ENCODE data around the gene NOL4L.

NOL4L gene

DNA sequence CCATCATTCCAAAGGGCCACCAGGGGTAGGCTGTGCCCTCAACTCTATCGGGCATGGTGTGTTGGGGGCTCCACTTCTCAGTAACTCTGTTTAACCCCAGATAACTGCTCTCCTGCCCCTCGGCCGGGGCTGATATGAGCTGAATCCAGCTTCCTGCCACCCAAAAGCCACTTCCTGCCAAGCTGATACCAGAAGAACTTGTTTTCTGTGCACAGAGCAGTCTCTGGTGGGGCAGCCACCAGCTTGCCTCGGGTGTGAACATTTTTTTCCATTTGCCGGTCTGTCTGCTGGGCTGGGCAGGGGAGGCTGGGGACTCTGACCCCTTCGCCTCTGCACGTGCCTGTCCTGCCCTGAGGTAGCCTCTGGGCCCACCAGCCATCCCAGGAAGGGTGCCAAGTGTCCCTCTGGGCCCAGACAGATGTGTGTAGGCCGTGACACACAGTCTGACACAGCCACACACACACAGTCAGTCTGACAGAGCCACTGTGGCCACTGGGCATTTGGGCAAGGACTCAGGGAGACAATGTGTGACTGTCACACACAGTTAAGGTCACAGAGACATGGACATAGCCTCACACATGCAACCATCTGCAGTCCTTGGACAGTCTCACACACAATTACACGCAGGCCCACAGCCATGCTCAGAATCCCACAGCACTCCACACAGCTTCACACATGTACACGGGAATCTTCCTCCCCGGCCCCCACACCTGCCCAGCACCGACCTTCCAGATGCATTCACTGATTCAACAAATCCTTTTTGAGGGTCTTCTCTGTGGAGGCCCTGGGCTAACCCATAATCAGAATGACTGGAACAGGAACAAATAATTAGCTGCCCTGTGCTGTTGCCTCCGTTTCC lies 45.1 kb downstream of the NOL4L start:
- no peak for DNase-seq (ENCODE audit: low read depth)

DNA sequence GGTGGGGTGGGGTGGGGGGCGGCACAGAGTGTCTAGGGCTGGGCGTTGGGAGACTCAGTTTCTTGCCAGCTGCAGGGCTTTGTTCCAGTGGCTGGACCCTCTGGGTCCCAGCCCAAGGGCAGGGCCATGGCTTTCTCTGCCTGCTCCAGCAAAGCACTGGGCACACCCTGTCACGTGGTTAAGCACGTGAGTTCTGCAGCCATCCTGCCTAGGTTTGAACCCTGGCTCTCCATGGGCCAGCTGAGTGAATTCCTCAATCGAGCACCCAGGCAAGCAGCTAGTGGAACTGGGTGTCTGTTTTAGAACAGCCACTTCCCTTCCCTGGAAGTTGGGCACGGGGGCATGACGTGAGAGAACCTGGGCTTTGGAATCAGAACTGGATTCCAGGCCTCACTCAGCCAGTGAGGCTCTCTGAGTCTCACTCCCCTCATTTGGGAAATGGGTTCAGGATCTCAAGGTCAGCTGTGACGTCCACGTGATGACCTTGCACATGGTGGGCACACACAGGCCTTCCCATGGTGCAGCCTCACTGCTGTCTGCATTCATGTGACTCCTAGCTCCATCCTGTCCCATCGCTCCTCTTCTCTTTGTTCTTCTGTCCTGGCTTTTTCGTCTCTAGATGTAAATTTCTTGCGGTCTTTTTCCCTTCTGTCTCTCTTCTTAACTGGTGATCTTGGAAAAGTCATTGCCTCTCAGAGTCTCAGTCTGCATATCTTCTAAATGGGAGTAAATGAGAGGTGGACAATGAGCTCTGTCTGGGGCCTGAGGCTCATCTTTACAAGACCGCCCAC lies 45.9 kb downstream of the NOL4L start:
- no peak for DNase-seq (ENCODE audit: low read depth)

DNA sequence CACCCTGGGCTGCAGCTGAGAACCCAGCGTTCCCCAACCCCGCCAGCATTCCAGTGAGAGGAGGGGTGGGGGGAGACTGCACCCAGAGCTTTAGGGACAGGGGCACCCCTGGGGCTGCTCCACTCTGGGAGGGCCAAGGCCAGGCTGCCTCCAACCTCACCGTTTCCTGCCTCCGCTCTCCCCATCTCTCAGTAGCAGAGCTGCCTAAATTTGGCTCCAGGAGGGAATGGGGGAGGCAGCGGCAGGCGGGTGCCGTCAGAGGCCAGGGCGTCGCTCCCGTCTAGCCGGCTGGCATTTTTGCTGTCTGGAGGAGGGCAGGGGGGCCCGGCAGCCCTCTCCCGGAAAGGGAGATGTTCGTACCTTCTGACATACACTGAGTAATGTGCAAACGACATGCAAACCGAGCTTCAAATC lies 46.6 kb downstream of the NOL4L start:
- no peak for DNase-seq (ENCODE audit: low read depth)

DNA sequence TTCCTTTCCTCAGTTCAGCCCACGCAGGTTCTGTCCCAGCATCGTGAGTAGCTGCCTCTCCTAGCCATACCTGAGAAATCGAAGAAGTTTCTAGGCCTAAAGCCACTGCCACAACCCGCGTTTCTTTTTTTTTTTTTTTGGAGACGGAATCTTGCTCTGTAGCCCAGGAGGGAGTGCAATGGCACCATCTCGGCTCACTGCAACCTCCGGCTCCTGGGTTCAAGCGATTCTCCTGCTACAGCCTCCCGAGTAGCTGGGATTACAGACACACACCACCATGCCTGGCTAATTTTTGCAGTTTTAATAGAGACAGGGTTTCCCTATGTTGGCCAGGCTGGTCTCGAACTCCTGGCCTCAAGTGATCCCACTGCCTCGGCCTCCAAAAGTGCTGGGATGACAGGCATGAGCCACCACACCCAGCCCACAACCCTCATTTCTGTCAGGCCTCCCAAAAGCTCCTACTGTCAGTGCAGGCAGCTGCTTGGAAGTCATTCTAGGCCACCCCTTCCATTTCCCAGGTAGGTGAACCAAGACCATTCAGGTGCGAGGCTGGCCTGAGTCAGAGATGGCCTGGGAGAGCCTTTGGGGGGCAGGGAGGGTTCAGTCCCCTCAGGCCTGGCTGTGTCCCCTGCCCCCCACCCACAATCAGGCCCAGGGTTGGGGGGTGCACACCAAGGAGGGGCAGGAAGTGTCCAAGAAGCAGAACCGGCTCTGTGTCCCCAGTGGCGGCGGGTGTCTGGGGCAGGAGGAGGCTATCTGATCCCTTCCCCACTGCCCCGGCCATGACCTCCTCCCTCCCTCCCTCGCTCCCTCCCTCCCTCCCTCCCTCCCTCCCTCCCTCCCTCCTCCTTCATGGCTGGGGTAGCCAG lies 47.2 kb downstream of the NOL4L start:
- DNase-seq (ENCODE audit: low read depth), result no peak

DNA sequence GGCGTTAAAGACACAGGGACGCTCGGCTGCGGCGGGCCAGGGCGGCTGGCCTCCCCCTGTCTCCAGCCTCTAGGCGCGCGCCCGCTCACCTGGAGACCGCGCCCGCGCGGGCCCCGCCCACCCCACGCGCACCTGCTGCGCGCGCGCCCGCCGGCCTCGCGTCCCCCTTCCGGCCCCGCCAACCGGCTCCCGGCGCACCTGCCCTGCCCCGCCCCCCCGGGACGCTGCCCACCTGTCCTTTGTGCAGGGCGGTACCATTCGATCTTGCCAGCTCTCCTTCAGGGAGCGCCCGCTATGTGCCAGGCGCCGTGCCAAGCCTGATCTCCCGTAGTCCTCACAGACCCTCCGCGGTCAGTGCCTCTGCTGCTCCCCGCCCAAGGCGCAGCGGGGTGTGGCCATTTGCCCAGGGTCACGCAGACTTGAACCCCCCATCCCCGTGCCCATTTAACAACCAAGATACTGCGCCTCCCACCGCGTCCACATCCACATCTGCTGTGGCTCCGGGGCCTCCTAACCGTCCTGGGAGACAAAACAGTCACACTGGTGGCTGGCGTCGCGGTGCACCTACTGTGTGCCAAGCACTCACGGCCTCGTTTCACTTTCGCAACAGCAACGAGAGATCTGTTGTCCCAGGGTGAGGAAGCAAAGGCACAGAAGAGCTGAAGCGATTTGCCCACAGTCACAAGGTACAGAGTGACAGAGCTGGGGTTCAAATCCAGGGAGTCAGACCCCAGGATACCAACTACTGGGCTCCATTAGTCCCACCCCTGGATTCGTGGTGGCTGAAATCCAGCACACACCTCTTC lies 48.1 kb downstream of the NOL4L start:
- DNase-seq (ENCODE audit: low read depth), result no peak

DNA sequence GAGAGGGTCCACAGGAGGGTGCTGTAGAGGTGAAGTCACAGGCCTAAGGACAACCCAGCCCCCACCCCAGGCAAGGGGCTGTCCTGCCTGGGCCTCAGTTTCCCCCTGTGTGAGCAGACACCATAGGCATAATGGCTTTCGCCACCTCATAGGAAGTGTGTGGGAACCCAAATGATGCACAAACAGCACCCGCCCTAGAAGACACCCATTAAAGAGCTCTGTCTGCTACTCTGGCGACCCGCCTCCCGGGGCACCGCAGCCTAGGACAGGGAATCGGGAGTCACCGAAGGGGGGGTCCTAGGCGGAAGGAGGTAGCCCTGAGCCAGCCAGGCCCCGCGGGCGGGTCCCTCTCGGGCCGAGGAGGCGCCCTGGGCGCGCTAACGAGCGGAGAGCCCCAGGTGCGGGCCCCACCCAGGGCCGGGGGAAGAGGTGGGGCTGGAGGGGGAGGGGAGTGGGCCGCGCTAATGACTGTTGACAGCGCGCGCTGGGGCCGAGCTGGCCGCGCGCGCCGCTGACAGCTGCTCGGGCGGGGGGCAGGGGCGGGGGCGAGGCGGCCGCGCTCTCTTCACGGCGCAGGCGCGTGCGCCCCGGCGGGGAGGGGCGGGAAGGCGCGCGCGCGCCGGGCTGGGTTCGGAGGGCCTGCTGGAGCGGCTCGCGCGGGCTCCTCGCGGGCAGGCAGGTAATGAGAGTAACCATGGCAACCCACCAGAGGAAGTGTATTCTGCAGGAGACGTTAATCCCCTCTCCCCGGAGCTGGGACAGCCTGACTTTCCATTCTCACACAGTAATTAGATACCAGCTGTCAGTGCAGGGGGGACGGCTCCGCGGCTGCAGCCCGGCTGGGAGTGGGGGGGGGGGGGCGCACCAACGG lies 48.9 kb downstream of the NOL4L start:
- no peak for DNase-seq (ENCODE audit: low read depth)

DNA sequence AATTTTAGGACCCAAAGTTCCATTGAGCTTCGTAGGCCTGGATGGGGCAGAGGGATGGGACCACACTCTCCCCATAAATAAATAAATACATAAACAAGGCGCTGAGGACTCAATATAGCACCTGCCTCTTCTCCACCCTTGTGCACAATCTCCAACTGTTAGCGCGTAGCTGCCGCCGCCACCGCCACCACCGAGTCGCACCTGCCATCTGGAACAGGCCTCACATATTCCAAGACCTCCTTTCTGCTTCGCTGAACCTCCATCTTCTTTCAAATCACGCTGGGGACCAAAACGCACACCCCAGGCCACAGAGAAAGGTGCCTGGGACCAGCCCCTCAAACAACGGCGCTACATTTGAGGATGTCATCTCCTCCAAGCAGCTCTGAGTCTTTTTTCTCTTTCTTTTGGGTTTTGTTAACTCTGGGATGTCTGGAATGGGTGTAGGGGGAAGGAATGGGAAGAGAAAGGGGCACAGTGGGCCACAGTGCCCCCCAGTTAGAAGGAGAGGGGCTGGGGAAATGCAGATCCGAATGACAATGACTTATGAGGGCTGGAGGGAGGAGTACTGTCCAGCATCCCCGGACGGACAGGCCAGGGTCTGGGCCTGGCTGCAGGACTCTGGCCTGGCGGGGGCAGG lies 49.7 kb downstream of the NOL4L start:
- DNase-seq (ENCODE audit: low read depth), result no peak

DNA sequence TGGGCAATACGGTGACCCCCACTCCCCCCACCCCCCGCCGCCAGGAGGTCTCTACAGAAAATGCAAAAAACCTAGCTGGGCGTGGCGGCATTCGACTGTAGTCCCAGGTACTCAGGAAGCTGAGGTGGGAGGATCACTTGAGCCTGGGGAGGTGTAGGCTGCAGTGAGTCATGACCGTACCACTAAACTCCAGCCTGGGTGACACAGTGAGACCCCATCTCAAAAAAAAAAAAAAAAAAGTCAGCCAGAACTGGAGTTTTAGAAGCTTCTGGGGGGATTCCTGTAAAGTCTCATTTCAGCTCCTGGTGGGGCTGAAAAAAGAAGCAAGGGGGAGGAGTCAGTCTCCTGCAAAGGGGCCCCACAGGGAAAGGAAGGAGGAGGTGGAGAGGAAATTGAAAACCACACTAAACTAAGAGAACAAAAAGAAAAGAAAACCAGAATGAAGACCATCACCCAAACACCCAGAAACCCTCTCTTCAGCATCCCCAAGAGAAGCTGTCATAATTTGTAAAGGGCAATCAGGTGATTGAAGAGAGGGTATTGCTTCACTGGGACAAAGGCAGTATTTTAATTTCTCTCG lies 50.4 kb downstream of the NOL4L start:
- DNase-seq (ENCODE audit: low read depth), result no peak

DNA sequence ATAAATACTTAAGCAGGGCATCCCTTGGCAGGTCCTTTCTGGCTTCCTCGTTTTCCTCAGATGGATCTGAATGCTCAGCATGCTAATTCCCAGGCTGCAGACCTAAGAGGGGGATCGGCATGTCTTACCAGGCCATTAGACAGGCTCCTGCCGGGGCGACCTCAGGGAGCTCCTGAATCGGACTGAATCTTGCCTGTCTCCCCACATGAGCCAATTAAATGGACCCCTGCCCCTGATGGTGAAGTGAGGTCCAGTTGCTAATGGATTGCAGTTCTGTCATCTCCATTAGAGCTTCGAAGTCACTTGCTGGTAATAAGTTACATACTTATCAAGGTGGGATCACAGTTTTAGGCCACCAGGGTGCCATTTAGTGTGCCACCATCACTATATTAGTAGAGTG lies 51.4 kb downstream of the NOL4L start:
- no peak for DNase-seq (ENCODE audit: low read depth)

DNA sequence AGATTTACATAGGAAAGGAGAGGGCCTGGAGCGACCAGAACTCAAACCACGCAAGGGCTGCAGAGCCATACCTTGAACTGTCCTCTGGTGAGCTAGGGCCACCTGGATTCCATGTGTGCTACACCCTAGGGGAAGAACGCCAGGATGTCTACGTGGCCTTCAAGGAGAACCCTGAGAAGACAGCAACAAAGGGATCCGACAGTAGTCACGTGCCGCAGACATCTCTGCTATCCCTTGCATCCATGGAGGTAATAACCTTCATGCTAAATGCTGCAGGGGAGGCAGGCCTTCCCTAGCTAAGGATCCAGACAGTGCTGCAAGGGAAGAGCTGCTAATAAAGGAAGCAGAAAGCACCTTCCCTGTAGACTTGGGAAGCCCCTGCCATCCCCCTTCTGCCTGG lies 52.9 kb downstream of the NOL4L start:
- no peak for DNase-seq (ENCODE audit: low read depth)

DNA sequence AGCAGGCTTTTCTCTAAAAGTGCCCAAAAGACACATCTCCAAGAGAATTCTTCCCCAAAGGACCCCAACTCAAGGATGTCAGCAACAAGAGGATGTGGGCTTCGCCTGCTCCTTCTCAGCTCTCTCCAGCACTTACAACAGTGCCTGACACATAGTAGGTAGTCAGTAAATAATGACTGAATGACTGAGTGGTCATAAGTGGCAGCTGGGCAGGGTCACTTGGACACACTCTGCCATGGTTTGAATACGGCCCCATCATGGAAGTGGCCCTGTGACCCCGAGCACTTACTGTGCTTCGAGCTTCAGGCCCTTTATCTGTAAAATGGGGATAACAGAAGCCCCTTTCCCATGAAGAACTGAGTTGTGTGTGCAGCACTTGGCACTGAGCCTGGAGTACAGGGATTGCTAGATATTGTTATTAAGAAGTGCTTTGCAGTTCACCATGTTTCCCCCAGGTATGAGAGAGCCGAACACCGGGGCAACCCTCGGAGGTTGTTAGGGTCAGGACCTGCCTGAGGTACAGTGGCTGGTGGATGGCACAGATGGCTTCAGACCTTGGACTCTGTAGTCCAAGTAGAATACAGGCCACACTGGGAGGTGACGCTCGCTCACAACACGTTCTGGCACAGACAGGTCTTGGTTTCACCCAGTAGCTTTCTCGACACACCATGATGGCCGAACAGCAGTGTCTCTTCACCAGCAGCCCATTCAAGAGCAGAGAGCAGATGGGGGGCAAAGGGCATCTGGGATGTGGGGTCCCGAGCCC lies 56.0 kb downstream of the NOL4L start:
- DNase-seq (ENCODE audit: low read depth), result no peak

DNA sequence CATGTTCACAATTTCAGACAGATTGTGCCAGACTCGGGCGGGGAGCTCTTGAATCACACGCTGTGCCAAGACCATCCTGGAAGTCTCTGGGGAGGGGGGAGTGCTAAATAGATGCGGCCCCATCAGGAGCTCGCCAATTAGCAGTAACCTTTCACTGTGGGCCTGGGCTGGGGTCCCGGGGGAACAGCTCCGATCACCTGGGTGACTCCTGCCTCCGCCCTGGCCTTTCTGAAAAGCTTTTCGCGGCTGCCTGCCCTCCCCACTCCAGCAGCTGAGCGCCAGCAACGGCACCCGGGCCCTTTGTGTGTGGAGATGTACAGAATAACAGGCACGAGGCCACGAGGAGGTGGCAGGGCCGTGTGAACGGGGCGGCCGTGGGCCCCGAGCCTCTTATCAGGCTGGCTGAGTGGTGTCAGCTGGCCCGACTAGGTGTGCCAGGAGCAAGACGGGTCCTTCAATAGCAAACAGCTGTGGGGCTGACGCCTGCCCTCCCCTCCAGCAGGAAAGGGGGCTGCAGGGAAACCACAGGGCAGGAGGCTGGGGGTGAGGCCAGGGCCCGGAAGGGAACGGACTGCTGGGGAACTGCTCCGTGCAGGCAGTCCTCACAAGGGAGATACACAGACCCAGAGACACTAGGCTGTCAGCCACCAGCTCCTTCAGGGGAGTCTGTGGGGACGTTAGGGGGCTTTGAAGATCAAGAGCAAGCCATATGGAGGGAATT lies 56.8 kb downstream of the NOL4L start:
- DNase-seq (ENCODE audit: low read depth), result no peak

DNA sequence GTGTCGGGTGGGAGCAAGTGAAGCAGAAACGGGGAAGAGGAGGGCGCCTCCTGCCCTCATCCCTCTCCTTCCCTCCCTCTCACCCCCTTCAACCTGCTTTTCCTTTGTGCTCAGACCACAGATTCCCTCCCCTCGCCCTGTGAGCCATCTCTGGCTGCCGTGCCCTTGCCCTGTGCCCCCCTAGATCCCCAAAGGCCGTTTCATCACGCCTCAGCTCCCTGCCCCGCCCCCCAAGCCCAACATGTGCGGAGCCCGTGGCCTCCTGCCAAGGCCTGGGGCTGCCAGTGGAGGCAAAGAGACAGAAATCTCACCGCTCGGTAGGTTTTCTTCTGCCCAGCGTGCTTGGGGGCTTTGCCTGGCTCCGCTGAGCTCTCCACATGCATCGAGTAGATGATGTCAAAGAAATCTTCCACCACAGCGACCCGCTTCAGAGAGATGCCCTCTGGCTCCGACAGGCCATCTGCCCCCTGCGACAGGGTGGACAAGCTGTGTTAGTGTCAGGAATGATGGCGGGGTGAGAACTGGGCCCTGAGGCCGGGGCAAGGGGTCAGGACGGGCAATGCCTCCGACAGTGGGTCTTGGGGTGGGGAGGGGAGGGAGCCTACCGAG lies 57.6 kb downstream of the NOL4L start:
- DNase-seq (ENCODE audit: low read depth), result no peak

DNA sequence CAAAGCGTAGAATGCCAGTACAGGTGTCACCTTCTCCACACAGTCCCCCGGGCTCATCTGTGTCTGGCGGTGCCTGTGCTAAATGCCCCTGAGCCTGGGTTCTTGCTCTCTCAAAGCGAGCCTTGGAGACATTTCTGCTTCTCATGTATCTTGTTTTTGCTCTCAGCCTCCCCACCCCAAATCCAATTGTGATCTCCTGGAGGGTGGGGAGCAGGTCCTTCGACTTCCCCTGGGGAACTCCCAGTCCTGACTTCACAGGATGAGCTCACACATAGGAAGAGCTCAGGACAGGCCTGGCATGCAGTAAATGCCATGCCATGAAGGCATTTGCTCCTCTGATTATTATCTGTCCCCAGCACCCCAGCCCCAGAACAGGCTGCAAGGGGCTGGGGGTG lies 58.1 kb downstream of the NOL4L start:
- DNase-seq (ENCODE audit: low read depth), result no peak

DNA sequence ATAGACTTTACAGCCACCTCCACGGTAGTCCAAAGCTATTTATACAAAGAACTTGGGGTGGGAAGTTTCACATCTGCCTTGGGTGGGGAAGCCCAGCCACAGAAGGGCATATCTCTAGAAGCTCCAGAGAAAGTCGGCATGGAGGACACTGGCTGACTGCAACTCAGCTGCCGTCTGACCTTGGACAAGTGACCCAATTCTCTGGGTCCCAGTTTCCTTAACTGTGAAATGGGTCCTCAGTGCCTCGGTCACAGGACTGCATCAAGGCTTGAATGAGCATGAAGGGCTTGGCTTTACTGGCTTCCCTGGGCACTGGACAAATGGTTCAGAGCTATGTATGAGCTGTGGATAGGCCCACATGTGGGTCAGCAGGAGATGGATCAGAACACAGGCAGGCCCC lies 58.6 kb downstream of the NOL4L start:
- no peak for DNase-seq (ENCODE audit: low read depth)

DNA sequence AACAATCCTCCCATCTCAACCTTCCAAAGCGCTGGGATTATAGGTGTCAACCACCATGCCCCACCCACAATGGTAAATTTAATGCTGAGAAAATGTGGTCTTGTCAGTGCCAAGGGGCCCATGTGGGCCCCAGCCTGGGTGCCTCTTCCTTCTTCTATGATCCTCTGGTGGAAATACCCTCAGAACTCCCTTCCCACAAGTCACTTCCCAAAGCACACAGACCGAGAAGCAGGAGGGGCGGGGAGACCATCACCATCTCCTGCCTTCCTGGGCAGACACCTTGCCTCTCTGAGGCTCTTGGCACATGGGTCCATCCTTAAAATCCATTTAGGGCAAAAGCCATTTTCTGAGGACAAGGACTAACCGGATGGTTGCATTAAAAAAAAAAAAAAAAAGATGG lies 59.0 kb downstream of the NOL4L start:
- no peak for DNase-seq (ENCODE audit: low read depth)

DNA sequence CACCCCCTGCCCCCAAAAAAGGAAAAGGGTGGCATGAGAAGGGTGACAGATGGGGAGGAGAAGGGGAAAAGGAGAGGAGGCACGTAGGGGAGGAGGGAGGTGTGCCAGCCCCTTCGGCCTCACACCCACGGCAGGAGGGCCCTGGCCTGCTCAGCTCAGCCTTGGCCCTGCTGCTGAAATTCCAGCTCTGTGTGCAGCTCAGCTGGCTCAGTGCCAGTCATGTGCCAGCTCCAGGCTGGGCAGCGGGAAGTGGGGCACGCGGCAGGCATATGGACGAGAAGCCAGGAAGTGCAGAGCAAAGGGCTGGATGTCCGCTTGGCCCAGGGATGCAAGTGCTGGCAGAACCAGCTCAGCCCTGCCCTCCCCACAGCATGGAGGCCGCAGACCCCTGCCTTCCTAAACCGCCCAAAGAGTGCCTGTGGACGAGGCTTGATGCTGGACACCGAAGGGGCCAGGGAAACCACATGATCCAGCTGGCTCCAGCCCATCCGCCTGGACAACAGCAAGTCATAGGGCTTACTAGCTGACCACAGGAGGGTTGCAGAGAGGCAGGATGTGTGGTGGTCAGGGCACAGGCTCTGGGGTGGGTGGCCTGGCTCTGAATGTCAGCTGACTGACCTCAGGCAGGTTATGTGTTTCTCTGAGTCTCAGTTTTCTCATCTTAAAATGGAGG lies 60.2 kb downstream of the NOL4L start:
- DNase-seq (ENCODE audit: low read depth), result no peak
